CD4-positive, alpha-beta T cell treated with Interleukin-4 for 4 hours (primary cell): ENCODE data around the gene HELZ.
"Not testable (repeated sequence)": the region's sequence is repeated elsewhere in the genome, so short reads cannot be mapped to it uniquely, and the experiment has no call there.

Source experiments
- DNase-seq: peaks from one replicate; pipeline ENCODE4 v3.0.0-alpha.2; 2020

HELZ gene

GRCh38 chr17:67044940-67045339 lies 200.1 kb downstream of the HELZ start:
- DNase-seq: no peak

GRCh38 chr17:67044016-67044772 lies 200.8 kb downstream of the HELZ start, which contains the start of gene CACNG1:
Gene CACNG1, plus strand, starts transcription at chr17:67044554. Its CDS starts 107 bp downstream, at chr17:67044661.
- DNase-seq: no peak

GRCh38 chr17:67043283-67043682 lies 201.7 kb downstream of the HELZ start:
- DNase-seq: no peak

GRCh38 chr17:67041941-67042899 lies 202.8 kb downstream of the HELZ start:
- DNase-seq: no peak

GRCh38 chr17:67041531-67041930 lies 203.5 kb downstream of the HELZ start:
- DNase-seq: no peak

GRCh38 chr17:67041119-67041518 lies 203.9 kb downstream of the HELZ start:
- not testable (repeated sequence) for DNase-seq

- DNase-seq: no peak
Measured at GRCh38 chr17:67040652-67041051, 204.3 kb downstream of the HELZ start.

- no peak for DNase-seq
Measured at GRCh38 chr17:67038861-67039365, 206.1 kb downstream of the HELZ start.

- DNase-seq: no peak
Measured at GRCh38 chr17:67035131-67036083, 209.6 kb downstream of the HELZ start.

- DNase-seq: no peak
Measured at GRCh38 chr17:67033613-67034012, 211.4 kb downstream of the HELZ start.

GRCh38 chr17:67032985-67033384 lies 212.0 kb downstream of the HELZ start:
- DNase-seq: no peak

GRCh38 chr17:67032382-67032781 lies 212.6 kb downstream of the HELZ start:
- DNase-seq: no peak

GRCh38 chr17:67030641-67031040 lies 214.4 kb downstream of the HELZ start:
- DNase-seq: no peak

- DNase-seq: no peak
Measured at GRCh38 chr17:67027031-67027628, 217.9 kb downstream of the HELZ start.

GRCh38 chr17:67026341-67026740 lies 218.7 kb downstream of the HELZ start:
- DNase-seq: no peak

- no peak for DNase-seq
Measured at GRCh38 chr17:67025216-67025792, 219.7 kb downstream of the HELZ start.

- DNase-seq: no peak
Measured at GRCh38 chr17:67024736-67025135, 220.3 kb downstream of the HELZ start.

- DNase-seq: no peak
Measured at GRCh38 chr17:67022451-67022810, 222.6 kb downstream of the HELZ start.

GRCh38 chr17:67021743-67022450 lies 223.1 kb downstream of the HELZ start:
- DNase-seq: no peak

GRCh38 chr17:67021196-67021595 lies 223.8 kb downstream of the HELZ start:
- DNase-seq: no peak
